ENCODE results near the gene RAPGEF4. TPM values are rescaled to one million over a fixed set of nuclear protein-coding genes. Genes with fewer than 3 reads are reported as not detected.

Gene RAPGEF4
- total RNA-seq, 4 donors from 2014 or later: 1.4 to 5.5 (median 1.8) TPM

DNA sequence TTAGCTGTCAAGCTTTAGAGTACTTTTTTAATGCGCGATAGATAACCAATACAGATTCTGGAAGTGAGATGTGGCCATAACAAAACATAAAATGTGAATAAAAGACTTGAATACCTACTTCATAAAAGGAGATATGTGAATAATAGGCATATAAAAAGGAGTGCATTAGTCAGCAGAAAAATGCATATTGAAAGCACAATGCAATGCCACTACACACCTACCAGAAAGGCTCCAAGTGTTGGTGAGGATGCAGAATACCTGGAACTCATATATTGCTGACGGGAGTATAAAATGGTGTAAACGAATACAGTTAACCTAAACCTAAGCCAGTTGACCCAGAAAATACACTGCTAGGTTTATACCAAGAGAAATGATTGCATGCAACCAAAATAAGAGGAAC, 10.9 kb upstream of the RAPGEF4 start:
- in situ Hi-C loops (cut with MboI; ENCODE audit: low sequenced_read_pairs in 4 of 4) (no loop called here), intact Hi-C loops (cut with DNase I; ENCODE audit: low total_unique reads) (no loop called here)
- Histone ChIP-seq H3K27ac (no peak overlapping the region), H3K36me3 (no peaks in the 10 kb centered on the region), H3K9me3 (no peaks in the 10 kb centered on the region), H3K4me3 (no peak overlapping the region), H3K27me3 (no peaks in the 10 kb centered on the region), H3K4me1 (no peaks in the 10 kb centered on the region)
- no peak for TF ChIP-seq POLR2A (IDR thresholded peaks at IDR 0.05)
- TF ChIP-seq, protein P1, sequence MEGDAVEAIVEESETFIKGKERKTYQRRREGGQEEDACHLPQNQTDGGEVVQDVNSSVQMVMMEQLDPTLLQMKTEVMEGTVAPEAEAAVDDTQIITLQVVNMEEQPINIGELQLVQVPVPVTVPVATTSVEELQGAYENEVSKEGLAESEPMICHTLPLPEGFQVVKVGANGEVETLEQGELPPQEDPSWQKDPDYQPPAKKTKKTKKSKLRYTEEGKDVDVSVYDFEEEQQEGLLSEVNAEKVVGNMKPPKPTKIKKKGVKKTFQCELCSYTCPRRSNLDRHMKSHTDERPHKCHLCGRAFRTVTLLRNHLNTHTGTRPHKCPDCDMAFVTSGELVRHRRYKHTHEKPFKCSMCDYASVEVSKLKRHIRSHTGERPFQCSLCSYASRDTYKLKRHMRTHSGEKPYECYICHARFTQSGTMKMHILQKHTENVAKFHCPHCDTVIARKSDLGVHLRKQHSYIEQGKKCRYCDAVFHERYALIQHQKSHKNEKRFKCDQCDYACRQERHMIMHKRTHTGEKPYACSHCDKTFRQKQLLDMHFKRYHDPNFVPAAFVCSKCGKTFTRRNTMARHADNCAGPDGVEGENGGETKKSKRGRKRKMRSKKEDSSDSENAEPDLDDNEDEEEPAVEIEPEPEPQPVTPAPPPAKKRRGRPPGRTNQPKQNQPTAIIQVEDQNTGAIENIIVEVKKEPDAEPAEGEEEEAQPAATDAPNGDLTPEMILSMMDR (IDR thresholded peaks at IDR 0.05 in 4 of 5, conservative IDR thresholded peaks at IDR 0.05 in 1 of 5): no peak
- DNase-seq: no peak
- ATAC-seq: no peak

DNA sequence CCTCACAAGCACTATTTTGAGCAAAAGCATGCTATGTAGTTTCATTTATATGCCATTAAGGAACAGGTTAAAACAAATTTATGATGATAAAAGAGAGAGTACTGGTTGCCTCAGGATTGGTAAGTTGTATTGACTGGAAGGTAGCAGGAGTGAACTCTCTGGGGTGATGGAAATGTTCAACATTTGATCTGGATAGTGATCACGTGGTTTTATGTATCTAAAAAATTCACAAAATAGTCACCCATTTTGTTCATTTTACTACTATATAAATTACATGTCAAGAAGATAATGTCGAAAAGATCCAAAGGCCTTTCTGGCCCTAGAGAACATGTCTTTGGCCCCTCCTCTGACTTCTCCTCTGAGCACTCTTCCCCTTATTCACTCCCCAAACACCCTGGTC, 10.4 kb upstream of the RAPGEF4 start:
- in situ Hi-C loops (cut with MboI; ENCODE audit: low sequenced_read_pairs in 4 of 4) (no loop called here), intact Hi-C loops (cut with DNase I; ENCODE audit: low total_unique reads) (no loop called here)
- no peak for ATAC-seq

DNA sequence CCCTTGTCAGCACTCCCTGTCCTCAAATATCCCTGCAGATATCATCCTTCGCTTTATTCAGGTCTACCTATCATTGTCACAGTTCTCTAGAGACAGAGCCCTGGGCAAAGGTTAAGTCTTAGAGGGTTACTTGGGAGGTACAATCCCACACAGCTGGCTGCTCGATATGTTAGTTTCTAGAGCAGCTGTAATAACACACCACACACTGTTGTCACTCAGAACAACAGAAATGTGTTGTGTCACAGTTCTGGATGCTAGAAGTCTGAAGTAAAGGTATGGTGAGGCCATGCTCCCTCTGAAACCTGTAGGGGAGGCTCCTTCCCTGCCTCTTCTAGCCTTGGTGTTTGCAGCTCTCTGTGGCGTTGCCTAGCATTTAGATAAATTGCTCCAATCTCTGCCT, 9.9 kb upstream of the RAPGEF4 start:
- in situ Hi-C loops (cut with MboI; ENCODE audit: low sequenced_read_pairs in 4 of 4) (no loop called here), intact Hi-C loops (cut with DNase I; ENCODE audit: low total_unique reads) (no loop called here)
- ATAC-seq: no peak
- Histone ChIP-seq H3K4me3 (no peak overlapping the region), H3K9me3 (no peaks in the 10 kb centered on the region), H3K36me3 (no peaks in the 10 kb centered on the region), H3K27ac (no peak overlapping the region), H3K4me1 (no peaks in the 10 kb centered on the region), H3K27me3 (no peaks in the 10 kb centered on the region)
- TF ChIP-seq, protein P1 (IDR thresholded peaks at IDR 0.05 in 4 of 5, conservative IDR thresholded peaks at IDR 0.05 in 1 of 5): no peak
- TF ChIP-seq POLR2A (IDR thresholded peaks at IDR 0.05): no peak
- DNase-seq: no peak

More for the DNA sequence above, 10.4 kb upstream of the RAPGEF4 start:
- Histone ChIP-seq H3K4me1 (no peaks in the 10 kb centered on the region), H3K27me3 (no peaks in the 10 kb centered on the region), H3K9me3 (no peaks in the 10 kb centered on the region), H3K4me3 (no peak overlapping the region), H3K27ac (no peak overlapping the region), H3K36me3 (no peaks in the 10 kb centered on the region)
- no peak for DNase-seq
- TF ChIP-seq, protein P1 (IDR thresholded peaks at IDR 0.05 in 4 of 5, conservative IDR thresholded peaks at IDR 0.05 in 1 of 5): no peak
- no peak for TF ChIP-seq POLR2A (IDR thresholded peaks at IDR 0.05)

DNA sequence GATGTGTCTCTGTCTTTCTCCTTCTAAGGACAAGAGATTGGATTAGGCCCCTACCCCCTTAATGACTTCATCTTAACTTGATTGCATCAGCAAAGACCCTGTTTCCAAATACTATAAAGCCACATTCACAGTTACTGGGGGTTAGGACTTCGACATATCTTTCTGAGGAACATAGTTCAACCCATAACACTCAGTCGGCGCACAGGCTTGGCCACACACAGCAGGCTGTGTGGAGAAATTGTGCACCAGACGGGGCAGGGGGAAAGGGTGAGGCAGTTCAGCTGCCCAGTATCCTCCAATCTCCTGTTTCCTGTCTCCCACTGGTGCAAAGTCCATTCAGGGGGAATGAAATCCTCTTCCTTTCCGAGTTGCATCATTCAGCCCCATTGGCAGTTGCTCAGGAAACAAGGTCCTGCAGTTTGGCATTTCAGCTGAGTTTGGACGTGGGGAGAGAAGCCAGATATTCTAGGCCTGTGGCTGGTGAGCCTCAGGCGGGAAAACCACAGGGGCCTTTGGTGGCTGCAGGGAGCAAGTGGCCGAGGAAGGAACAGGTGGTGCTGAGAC, 9.4 kb upstream of the RAPGEF4 start:
- intact Hi-C loops (cut with DNase I; ENCODE audit: low total_unique reads): no loop called here

More for the DNA sequence above, 9.4 kb upstream of the RAPGEF4 start:
- Histone ChIP-seq H3K36me3 (no peaks in the 10 kb centered on the region), H3K27me3 (no peaks in the 10 kb centered on the region), H3K27ac (no peak overlapping the region), H3K4me1 (no peaks in the 10 kb centered on the region), H3K9me3 (no peaks in the 10 kb centered on the region), H3K4me3 (no peak overlapping the region)
- ATAC-seq: no peak
- in situ Hi-C loops (cut with MboI; ENCODE audit: low sequenced_read_pairs in 4 of 4): no loop called here
- DNase-seq: no peak
- TF ChIP-seq, protein P1 (IDR thresholded peaks at IDR 0.05 in 4 of 5, conservative IDR thresholded peaks at IDR 0.05 in 1 of 5): no peak
- no peak for TF ChIP-seq POLR2A (IDR thresholded peaks at IDR 0.05)
